Measurements from ENCODE around the gene PTCSC3. TPM values are rescaled to one million over a fixed set of nuclear protein-coding genes. Genes with fewer than 3 reads are reported as not detected.

Gene PTCSC3
- total RNA-seq, 1 experiment from 2014 or later = not detected

GRCh38 chr14:36217027-36217426 is 40.5 kb upstream of the PTCSC3 start:
- no peak for TF ChIP-seq CTCF (IDR thresholded peaks at IDR 0.05; ENCODE audit: unreplicated experiment)
- Mint-ChIP-seq H3K27me3 (ENCODE audit: unreplicated experiment) (no peaks in the 10 kb centered on the region), H3K4me3 (ENCODE audit: low read depth, unreplicated experiment) (peak overlapping the region; percentile 51), H3K4me1 (ENCODE audit: low read depth, unreplicated experiment) (peaks cover 21% of the 10 kb centered on the region), H3K9me3 (ENCODE audit: low read depth, unreplicated experiment) (no peaks in the 10 kb centered on the region), H3K36me3 (ENCODE audit: insufficient read depth, unreplicated experiment) (no peaks in the 10 kb centered on the region), H3K27ac (ENCODE audit: unreplicated experiment) (peak overlapping the region; percentile 67)
- DNase-seq = no peak
- CTCF ChIA-PET = interaction anchor here (1.3 kb wide), 1 partner anchor 11 kb away, joined by 8 read pairs; no protein-coding TSS in a partner anchor
- intact Hi-C loops (cut with micrococcal nuclease; ENCODE audit: unreplicated experiment) = loop anchor here (10.0 kb wide), 1 partner anchor 262 kb away; no protein-coding TSS in a partner anchor
- no TSS peak for BruUV-seq (replicated peaks)

- no peaks in the 10 kb centered on the region for H3K27me3 Mint-ChIP-seq (ENCODE audit: unreplicated experiment)
- no TSS peak for BruUV-seq (replicated peaks)
- TF ChIP-seq CTCF (IDR thresholded peaks at IDR 0.05; ENCODE audit: unreplicated experiment) = no peak
- H3K4me1 Mint-ChIP-seq (ENCODE audit: low read depth, unreplicated experiment) = peaks cover 21% of the 10 kb centered on the region
- intact Hi-C loops (cut with micrococcal nuclease; ENCODE audit: unreplicated experiment) = loop anchor here (10.0 kb wide), 1 partner anchor 260 kb away; no protein-coding TSS in a partner anchor
- H3K27ac Mint-ChIP-seq (ENCODE audit: unreplicated experiment) = no peak overlapping the region
- CTCF ChIA-PET = interaction anchor here (1.0 to 1.8 kb wide), 3 partner anchors 13 to 146 kb away, joined by 3 to 8 read pairs (median 5); no protein-coding TSS in a partner anchor
- H3K4me3 Mint-ChIP-seq (ENCODE audit: low read depth, unreplicated experiment) = no peak overlapping the region
- no peak for DNase-seq
- H3K36me3 Mint-ChIP-seq (ENCODE audit: insufficient read depth, unreplicated experiment) = no peaks in the 10 kb centered on the region
- H3K9me3 Mint-ChIP-seq (ENCODE audit: low read depth, unreplicated experiment) = no peaks in the 10 kb centered on the region
Measured at GRCh38 chr14:36215217-36215598, 38.7 kb upstream of the PTCSC3 start.

GRCh38 chr14:36214476-36215216 is 38.1 kb upstream of the PTCSC3 start:
- Mint-ChIP-seq H3K9me3 (ENCODE audit: low read depth, unreplicated experiment) (no peaks in the 10 kb centered on the region), H3K27me3 (ENCODE audit: unreplicated experiment) (no peaks in the 10 kb centered on the region), H3K36me3 (ENCODE audit: insufficient read depth, unreplicated experiment) (no peaks in the 10 kb centered on the region), H3K27ac (ENCODE audit: unreplicated experiment) (no peak overlapping the region), H3K4me1 (ENCODE audit: low read depth, unreplicated experiment) (peaks cover 21% of the 10 kb centered on the region), H3K4me3 (ENCODE audit: low read depth, unreplicated experiment) (no peak overlapping the region)
- TF ChIP-seq CTCF (IDR thresholded peaks at IDR 0.05; ENCODE audit: unreplicated experiment) = no peak
- intact Hi-C loops (cut with micrococcal nuclease; ENCODE audit: unreplicated experiment) = loop anchor here (10.0 kb wide), 1 partner anchor 260 kb away; no protein-coding TSS in a partner anchor
- BruUV-seq (replicated peaks) = no TSS peak
- no peak for DNase-seq
- CTCF ChIA-PET = interaction anchor here (1.0 to 1.8 kb wide), 3 partner anchors 13 to 145 kb away, joined by 3 to 8 read pairs (median 5); no protein-coding TSS in a partner anchor

GRCh38 chr14:36212987-36213386 is 36.5 kb upstream of the PTCSC3 start:
- intact Hi-C loops (cut with micrococcal nuclease; ENCODE audit: unreplicated experiment) = loop anchor here (10.0 kb wide), 1 partner anchor 258 kb away; no protein-coding TSS in a partner anchor
- no TSS peak for BruUV-seq (replicated peaks)
- CTCF ChIA-PET = no interaction called here
- no peaks in the 10 kb centered on the region for H3K9me3 Mint-ChIP-seq (ENCODE audit: low read depth, unreplicated experiment)
- no peaks in the 10 kb centered on the region for H3K27me3 Mint-ChIP-seq (ENCODE audit: unreplicated experiment)
- H3K4me1 Mint-ChIP-seq (ENCODE audit: low read depth, unreplicated experiment) = peaks cover 19% of the 10 kb centered on the region
- no peak for TF ChIP-seq CTCF (IDR thresholded peaks at IDR 0.05; ENCODE audit: unreplicated experiment)
- no peak overlapping the region for H3K27ac Mint-ChIP-seq (ENCODE audit: unreplicated experiment)
- no peak for DNase-seq
- no peaks in the 10 kb centered on the region for H3K36me3 Mint-ChIP-seq (ENCODE audit: insufficient read depth, unreplicated experiment)
- H3K4me3 Mint-ChIP-seq (ENCODE audit: low read depth, unreplicated experiment) = no peak overlapping the region

All from Calu3 (cell line).